ENCODE measurements around the gene ALPK1. TPM values are rescaled to one million over a fixed set of nuclear protein-coding genes. Genes with fewer than 3 reads are reported as not detected.

The ALPK1 gene
- polyA plus RNA-seq, 3 donors = 5.3 to 14.2 (median 8.1) TPM

- peaks cover 0 to 11% (median 2%) of the 10 kb centered on the region in 7 donors for H3K9me3 Mint-ChIP-seq
- H3K27me3 ChIP-seq (ENCODE audit: control insufficient read depth in 2 of 2, insufficient read depth in 2 of 2, low read length in 2 of 2) = no peaks in the 10 kb centered on the region
- no peak overlapping the region for H3K27ac Mint-ChIP-seq
- no peak overlapping the region for H3K4me3 Mint-ChIP-seq
- peaks cover 0 to 2% of the 10 kb centered on the region in 2 donors for H3K9me3 ChIP-seq (replicated peaks in 1 of 2; ENCODE audit: control insufficient read depth in 1 of 2, insufficient read depth in 1 of 2, low read length in 2 of 2)
- WGBS (ENCODE audit: insufficient coverage) = 100% methylated on average over 1 of the region's 2 CpGs
- intact Hi-C loops (cut with micrococcal nuclease) = no loop called here
- H3K9ac ChIP-seq (ENCODE audit: insufficient read depth, low read length, poor library complexity, severe bottlenecking) = no peak overlapping the region
- no peaks in the 10 kb centered on the region for H4K20me1 ChIP-seq (ENCODE audit: insufficient read depth, low read length)
- H3K36me3 Mint-ChIP-seq = peaks cover 49 to 59% of the 10 kb centered on the region in 2 donors
- H2AFZ ChIP-seq (ENCODE audit: insufficient read depth, low read depth, low read length, poor library complexity, severe bottlenecking) = no peak overlapping the region
- no peak for DNase-seq
- H3K27me3 Mint-ChIP-seq (ENCODE audit: low read depth in 3 of 3) = peaks cover 0 to 2% (median 0%) of the 10 kb centered on the region in 3 donors
- no peaks in the 10 kb centered on the region for H3K4me1 ChIP-seq (ENCODE audit: control insufficient read depth in 1 of 2, insufficient read depth in 2 of 2, low read length in 2 of 2)
- no peak overlapping the region for H3K4me3 ChIP-seq (replicated peaks in 1 of 3; ENCODE audit: low read depth in 2 of 3, low read length in 3 of 3)
- peaks cover 25 to 39% of the 10 kb centered on the region in 2 donors for H3K36me3 ChIP-seq (replicated peaks in 1 of 2; ENCODE audit: control insufficient read depth in 1 of 2, insufficient read depth in 2 of 2, low read length in 2 of 2)
- no peak for TF ChIP-seq CTCF (IDR thresholded peaks at IDR 0.05)
- H3K4me1 Mint-ChIP-seq = no peaks in the 10 kb centered on the region
- no peak overlapping the region for H3K4me2 ChIP-seq (replicated peaks; ENCODE audit: extremely low read depth, low read length, poor library complexity, severe bottlenecking)
- H3K79me2 ChIP-seq (ENCODE audit: insufficient read depth, low read length) = no peaks in the 10 kb centered on the region
- H3K27ac ChIP-seq (ENCODE audit: low read depth in 1 of 2, low read length in 2 of 2) = no peak overlapping the region
Measured at GRCh38 chr4:112410364-112410763, 113.2 kb downstream of the ALPK1 start.

- Histone ChIP-seq H3K27ac (ENCODE audit: low read depth in 1 of 2, low read length in 2 of 2) (no peak overlapping the region), H3K4me2 (replicated peaks; ENCODE audit: extremely low read depth, low read length, poor library complexity, severe bottlenecking) (no peak overlapping the region), H3K4me3 (replicated peaks in 1 of 3; ENCODE audit: low read depth in 2 of 3, low read length in 3 of 3) (no peak overlapping the region), H3K9me3 (replicated peaks in 1 of 2; ENCODE audit: control insufficient read depth in 1 of 2, insufficient read depth in 1 of 2, low read length in 2 of 2) (peaks cover 0 to 2% of the 10 kb centered on the region in 2 donors), H3K9ac (ENCODE audit: insufficient read depth, low read length, poor library complexity, severe bottlenecking) (no peak overlapping the region), H3K36me3 (replicated peaks in 1 of 2; ENCODE audit: control insufficient read depth in 1 of 2, insufficient read depth in 2 of 2, low read length in 2 of 2) (peaks cover 25 to 39% of the 10 kb centered on the region in 2 donors), H4K20me1 (ENCODE audit: insufficient read depth, low read length) (no peaks in the 10 kb centered on the region), H2AFZ (ENCODE audit: insufficient read depth, low read depth, low read length, poor library complexity, severe bottlenecking) (no peak overlapping the region), H3K4me1 (ENCODE audit: control insufficient read depth in 1 of 2, insufficient read depth in 2 of 2, low read length in 2 of 2) (no peaks in the 10 kb centered on the region), H3K27me3 (ENCODE audit: control insufficient read depth in 2 of 2, insufficient read depth in 2 of 2, low read length in 2 of 2) (no peaks in the 10 kb centered on the region), H3K79me2 (ENCODE audit: insufficient read depth, low read length) (no peaks in the 10 kb centered on the region)
- intact Hi-C loops (cut with micrococcal nuclease) = no loop called here
- no peak for DNase-seq
- Mint-ChIP-seq H3K27me3 (ENCODE audit: low read depth in 3 of 3) (peaks cover 0 to 2% (median 0%) of the 10 kb centered on the region in 3 donors), H3K9me3 (peaks cover 0 to 11% (median 2%) of the 10 kb centered on the region in 7 donors), H3K27ac (no peak overlapping the region), H3K36me3 (peaks cover 49 to 63% of the 10 kb centered on the region in 2 donors), H3K4me1 (no peaks in the 10 kb centered on the region), H3K4me3 (no peak overlapping the region)
- no peak for TF ChIP-seq CTCF (IDR thresholded peaks at IDR 0.05)
- whole genome bisulfite sequencing (ENCODE audit: insufficient coverage) = no CpG with 5 or more reads among the region's 7 CpGs
Measured at GRCh38 chr4:112410804-112411203, 113.6 kb downstream of the ALPK1 start.

Measured in CD14-positive monocyte (primary cell).